Thoracic aorta (tissue), 2 donors: ENCODE measurements around the gene RBM22. TPM values are rescaled to one million over a fixed set of nuclear protein-coding genes. Genes with fewer than 3 reads are reported as not detected.
A peak's percentile ranks its signal among the peaks of the same experiment; 100 is the strongest.

Source experiments
- ATAC-seq: fragments of 150-250 bp; one replicate; pipeline ENCODE4 v1.8.0; 2017; ENCODE audit warnings: low read depth; ENCODE audit not compliant: insufficient number of reproducible peaks, low FRiP score
- DNase-seq: peaks from one replicate; pipeline ENCODE4 v3.0.0-alpha.2; 2020; ENCODE audit warnings: low spot score
- H3K27ac ChIP-seq, 2 donors: fragments of 200-600 bp; sonication (generic); 1 replicate in 1 of 2; 2 replicates in 1 of 2; pipeline ENCODE4 v1.5.1; 2016; ENCODE audit warnings: mild to moderate bottlenecking in 2 of 2, moderate library complexity in 2 of 2
- H3K27me3 ChIP-seq: fragments of 200-600 bp; sonication (generic); replicated peaks from 2 replicates; pipeline ENCODE4 v1.6.0; 2016; ENCODE audit warnings: mild to moderate bottlenecking; ENCODE audit not compliant: insufficient read depth
- H3K36me3 ChIP-seq: fragments of 200-600 bp; sonication (generic); one replicate; pipeline ENCODE4 v1.5.1; 2016
- H3K4me1 ChIP-seq, 2 donors: fragments of 200-600 bp; sonication (generic); 1 replicate in 1 of 2; 2 replicates in 1 of 2; pipeline versions ENCODE4 v1.5.1 to v1.6.0; 2016; ENCODE audit warnings: low read depth in 2 of 2, mild to moderate bottlenecking in 1 of 2; ENCODE audit not compliant: control insufficient read depth in 1 of 2
- H3K4me3 ChIP-seq: fragments of 200-600 bp; sonication (generic); 2 replicates; pipeline ENCODE4 v1.5.1; 2016; ENCODE audit warnings: mild to moderate bottlenecking
- H3K9me3 ChIP-seq: fragments of 200-600 bp; sonication (generic); 2 replicates; pipeline ENCODE4 v1.5.1; 2016
- total RNA-seq, 2 donors: library from RNA; depleted of rRNA; stranded (reverse); fragments of >200 nt; gene quantifications; one replicate each; pipeline versions ENCODE4 v1.1.0 to v1.2.3, GENCODE V29; 2016
- TF ChIP-seq, protein P1 (sequence below): fragments of 200-600 bp; sonication (generic); IDR thresholded peaks from one replicate; pipeline ENCODE4 v1.5.1; 2019; ENCODE audit warnings: antibody characterized with exemption

Gene RBM22
- total RNA-seq, 2 donors from 2014 or later = 37.8 to 46.5 TPM

DNA sequence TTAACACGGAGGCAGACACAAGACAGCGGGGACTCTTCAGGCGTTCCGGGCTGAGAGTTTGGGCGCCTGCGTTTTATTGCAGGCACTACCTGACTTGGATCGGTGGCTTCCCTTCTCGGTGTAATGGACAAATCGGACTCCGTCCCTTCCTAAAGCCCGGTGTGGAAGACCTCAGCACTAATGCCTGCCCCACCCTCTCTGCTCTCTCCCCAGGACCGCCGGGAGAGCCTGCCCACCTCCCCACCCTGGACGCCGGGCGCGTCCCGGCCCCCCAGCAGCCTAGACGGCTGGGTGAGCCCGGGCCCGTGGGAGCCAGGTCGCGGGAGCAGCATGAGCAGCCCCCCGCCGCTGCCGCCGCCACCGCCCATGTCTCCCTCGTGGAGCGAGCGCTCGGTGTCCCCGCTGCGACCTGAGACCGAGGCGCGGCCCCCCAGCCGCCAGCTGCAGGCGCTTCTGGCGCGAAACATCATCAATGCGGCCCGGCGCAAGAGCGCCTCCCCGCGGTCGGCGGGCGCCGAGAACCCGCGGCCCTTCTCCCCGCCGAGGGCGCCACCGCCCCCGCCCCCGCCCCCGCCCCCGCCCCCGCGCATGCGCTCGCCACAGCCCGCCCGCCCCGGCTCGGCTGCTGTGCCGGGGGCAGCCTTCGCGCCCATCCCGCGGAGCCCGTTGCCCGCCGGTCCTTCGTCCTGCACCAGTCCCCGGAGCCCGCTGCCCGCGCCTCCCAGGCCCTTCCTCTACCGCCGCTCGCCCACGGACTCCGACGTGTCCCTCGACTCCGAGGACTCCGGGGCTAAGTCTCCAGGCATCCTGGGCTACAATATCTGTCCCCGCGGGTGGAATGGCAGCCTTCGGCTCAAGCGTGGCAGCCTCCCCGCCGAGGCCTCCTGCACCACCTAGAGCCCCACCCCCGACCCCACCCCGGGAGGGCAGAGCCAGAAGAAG is 44.4 kb downstream of the RBM22 start:
- Histone ChIP-seq H3K4me1 (peaks cover 26 to 83% of the 10 kb centered on the region in 2 donors), H3K4me3 (peak overlapping the region; percentile 66), H3K27ac (peak overlapping the region; percentile 74 to 79), H3K9me3 (no peaks in the 10 kb centered on the region), H3K36me3 (peaks cover 8% of the 10 kb centered on the region), H3K27me3 (no peaks in the 10 kb centered on the region)
- TF ChIP-seq, protein P1, sequence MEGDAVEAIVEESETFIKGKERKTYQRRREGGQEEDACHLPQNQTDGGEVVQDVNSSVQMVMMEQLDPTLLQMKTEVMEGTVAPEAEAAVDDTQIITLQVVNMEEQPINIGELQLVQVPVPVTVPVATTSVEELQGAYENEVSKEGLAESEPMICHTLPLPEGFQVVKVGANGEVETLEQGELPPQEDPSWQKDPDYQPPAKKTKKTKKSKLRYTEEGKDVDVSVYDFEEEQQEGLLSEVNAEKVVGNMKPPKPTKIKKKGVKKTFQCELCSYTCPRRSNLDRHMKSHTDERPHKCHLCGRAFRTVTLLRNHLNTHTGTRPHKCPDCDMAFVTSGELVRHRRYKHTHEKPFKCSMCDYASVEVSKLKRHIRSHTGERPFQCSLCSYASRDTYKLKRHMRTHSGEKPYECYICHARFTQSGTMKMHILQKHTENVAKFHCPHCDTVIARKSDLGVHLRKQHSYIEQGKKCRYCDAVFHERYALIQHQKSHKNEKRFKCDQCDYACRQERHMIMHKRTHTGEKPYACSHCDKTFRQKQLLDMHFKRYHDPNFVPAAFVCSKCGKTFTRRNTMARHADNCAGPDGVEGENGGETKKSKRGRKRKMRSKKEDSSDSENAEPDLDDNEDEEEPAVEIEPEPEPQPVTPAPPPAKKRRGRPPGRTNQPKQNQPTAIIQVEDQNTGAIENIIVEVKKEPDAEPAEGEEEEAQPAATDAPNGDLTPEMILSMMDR = peak; percentile 56
- ATAC-seq = peak; percentile 38
- no peak for DNase-seq

DNA sequence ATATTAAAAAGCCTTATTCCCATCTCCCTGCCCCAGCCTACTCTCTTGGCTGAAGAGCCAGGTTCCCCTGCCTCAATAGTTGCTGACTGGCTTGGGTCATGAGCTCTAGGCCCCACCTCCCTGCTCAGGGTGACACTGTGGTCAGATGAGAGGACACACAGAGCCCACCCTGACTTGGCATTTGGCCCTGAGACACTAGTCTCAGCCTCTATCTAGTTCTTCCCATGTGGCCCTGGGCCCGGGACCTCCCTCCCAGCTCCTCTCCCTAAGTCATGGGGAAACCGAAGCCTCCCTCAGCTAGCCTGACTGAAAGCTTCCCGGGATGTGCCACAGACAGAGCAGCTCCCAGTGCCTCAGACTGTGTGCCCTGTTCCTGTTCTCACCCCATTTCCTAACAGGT is 45.6 kb downstream of the RBM22 start:
- no peak for ATAC-seq
- H3K36me3 ChIP-seq = peaks cover 21% of the 10 kb centered on the region
- DNase-seq = no peak
- H3K27me3 ChIP-seq = no peaks in the 10 kb centered on the region
- H3K27ac ChIP-seq = peak overlapping the region in 1 of 2 donors; percentile 46
- H3K4me1 ChIP-seq = peaks cover 27 to 83% of the 10 kb centered on the region in 2 donors
- TF ChIP-seq, protein P1 = no peak
- H3K9me3 ChIP-seq = no peaks in the 10 kb centered on the region
- no peak overlapping the region for H3K4me3 ChIP-seq

DNA sequence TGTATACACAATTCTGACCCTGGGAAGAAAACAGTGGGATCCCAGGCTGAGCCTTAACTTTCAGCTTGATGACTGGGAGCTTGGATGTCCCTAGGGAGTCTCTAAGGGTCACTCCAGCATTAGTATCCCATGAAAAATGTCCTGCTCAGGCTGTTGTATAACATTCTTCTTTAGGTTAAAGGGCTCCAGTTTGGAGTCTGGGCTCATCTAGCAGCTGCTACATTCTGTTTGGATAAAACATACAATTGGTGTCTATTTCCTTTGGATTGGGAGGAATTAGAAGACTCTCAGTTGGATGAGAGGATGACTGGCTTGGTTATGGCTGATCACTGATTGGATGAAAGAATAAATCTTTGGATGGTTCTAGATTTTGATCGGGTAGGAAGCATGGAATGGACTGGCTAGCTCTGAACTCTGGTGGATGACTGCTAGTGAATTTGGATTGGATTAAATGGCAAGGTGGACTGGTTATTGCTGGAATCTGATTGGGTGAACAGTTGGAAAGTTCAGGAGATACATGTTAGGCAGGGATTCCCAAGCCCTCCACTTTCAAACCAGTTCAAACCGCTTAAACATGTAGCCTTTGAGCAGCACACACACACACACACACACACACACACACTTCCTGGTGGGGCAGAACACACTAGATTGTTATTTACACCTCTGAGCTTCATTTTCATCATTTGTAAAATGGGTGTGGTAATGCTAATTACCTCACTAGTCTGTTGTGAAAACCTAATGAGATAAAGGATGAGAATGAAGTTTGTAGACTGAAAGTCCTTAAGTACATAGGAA is 46.9 kb downstream of the RBM22 start:
- Histone ChIP-seq H3K27me3 (no peaks in the 10 kb centered on the region), H3K4me3 (no peak overlapping the region), H3K4me1 (peaks cover 37 to 85% of the 10 kb centered on the region in 2 donors), H3K9me3 (no peaks in the 10 kb centered on the region), H3K27ac (peak overlapping the region; percentile 75 to 98), H3K36me3 (peaks cover 32% of the 10 kb centered on the region)
- ATAC-seq = no peak
- TF ChIP-seq, protein P1 = no peak
- DNase-seq = no peak

DNA sequence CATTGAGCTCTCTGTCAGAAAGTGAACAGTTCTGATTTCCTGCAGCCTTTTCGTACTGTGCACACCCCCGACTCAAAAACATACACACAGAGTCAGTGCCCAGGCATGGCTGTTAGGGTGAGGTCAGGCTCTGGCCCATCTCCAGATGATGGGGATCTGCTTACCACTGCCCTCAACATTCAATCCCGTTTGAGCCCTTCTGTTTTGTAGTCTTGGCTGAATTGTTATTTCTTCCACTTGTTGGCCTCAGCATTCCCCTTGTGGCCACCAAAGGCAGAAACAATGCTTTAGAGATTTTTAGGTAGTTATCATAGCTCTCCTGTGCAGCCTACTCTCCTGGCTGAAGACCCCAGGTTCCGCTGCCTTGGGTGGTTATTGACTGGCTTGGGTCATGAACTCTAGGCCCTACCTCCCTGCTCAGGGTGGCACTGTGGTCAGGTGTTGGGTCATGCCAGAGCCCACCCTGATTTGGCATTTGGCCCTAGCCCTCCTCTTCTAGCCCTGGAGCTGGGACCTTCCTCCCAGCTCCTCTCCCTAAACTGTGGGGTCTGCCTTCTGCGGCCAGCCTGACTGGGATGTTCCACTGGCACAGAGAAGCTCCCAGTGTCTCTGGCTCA is 47.6 kb downstream of the RBM22 start:
- H3K4me3 ChIP-seq = no peak overlapping the region
- H3K9me3 ChIP-seq = no peaks in the 10 kb centered on the region
- peaks cover 43 to 85% of the 10 kb centered on the region in 2 donors for H3K4me1 ChIP-seq
- DNase-seq = no peak
- no peak for ATAC-seq
- TF ChIP-seq, protein P1 = peak; percentile 16
- H3K27ac ChIP-seq = peak overlapping the region; percentile 75 to 98
- peaks cover 39% of the 10 kb centered on the region for H3K36me3 ChIP-seq
- no peaks in the 10 kb centered on the region for H3K27me3 ChIP-seq
